C4-2B (cell line): Measurements from ENCODE around the gene RMRP.

Experiments
- ZFX ChIP-seq: fragments of 450-650 bp; IDR thresholded peaks from 2 replicates; pipeline ENCODE4 v1.6.1; 2017
- TF ChIP-seq, protein P1 (sequence below): fragments of 450-650 bp; conservative IDR thresholded peaks from 2 replicates; pipeline ENCODE4 v1.5.1; 2017; ENCODE audit warnings: mild to moderate bottlenecking

DNA sequence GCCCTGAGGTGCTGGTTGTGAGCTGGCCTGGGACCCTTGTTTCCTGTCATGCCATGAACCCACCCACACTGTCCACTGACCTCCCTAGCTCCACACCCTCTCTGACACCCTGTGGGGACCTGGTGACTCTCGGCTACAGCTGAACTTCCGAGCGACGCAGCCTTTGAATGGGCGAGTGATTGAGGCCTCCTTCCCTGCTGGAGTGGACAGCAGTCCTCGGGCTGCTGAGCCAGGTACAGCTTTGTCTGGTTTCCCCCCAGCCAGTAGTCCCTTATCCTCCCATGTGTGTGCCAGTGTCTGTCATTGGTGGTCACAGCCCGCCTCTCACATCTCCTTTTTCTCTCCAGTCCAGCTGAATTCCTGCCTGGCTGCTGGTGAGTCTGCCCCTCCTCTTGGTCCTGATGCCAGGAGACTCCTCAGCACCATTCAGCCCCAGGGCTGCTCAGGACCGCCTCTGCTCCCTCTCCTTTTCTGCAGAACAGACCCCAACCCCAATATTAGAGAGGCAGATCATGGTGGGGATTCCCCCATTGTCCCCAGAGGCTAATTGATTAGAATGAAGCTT, 22.0 kb upstream of the RMRP start:
- TF ChIP-seq, protein P1, sequence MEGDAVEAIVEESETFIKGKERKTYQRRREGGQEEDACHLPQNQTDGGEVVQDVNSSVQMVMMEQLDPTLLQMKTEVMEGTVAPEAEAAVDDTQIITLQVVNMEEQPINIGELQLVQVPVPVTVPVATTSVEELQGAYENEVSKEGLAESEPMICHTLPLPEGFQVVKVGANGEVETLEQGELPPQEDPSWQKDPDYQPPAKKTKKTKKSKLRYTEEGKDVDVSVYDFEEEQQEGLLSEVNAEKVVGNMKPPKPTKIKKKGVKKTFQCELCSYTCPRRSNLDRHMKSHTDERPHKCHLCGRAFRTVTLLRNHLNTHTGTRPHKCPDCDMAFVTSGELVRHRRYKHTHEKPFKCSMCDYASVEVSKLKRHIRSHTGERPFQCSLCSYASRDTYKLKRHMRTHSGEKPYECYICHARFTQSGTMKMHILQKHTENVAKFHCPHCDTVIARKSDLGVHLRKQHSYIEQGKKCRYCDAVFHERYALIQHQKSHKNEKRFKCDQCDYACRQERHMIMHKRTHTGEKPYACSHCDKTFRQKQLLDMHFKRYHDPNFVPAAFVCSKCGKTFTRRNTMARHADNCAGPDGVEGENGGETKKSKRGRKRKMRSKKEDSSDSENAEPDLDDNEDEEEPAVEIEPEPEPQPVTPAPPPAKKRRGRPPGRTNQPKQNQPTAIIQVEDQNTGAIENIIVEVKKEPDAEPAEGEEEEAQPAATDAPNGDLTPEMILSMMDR: no peak
- no peak for TF ChIP-seq ZFX
